HepG2 (cell line): ENCODE measurements around the gene FCN3. TPM values are rescaled to one million over a fixed set of nuclear protein-coding genes. Genes with fewer than 3 reads are reported as not detected.

Source experiments
- AKAP8 ChIP-seq: sonication (generic); formaldehyde crosslinking; IDR thresholded peaks from 2 replicates; pipeline ENCODE4 v1.5.1; 2020; ENCODE audit warnings: mild to moderate bottlenecking, missing genetic modification reagents
- BRCA1 ChIP-seq: sonication (generic); formaldehyde crosslinking; IDR thresholded peaks from 2 replicates; pipeline ENCODE4 v1.4.0; 2020; ENCODE audit warnings: missing genetic modification reagents
- CC2D1A ChIP-seq: sonication (generic); formaldehyde crosslinking; IDR thresholded peaks from 2 replicates; pipeline ENCODE4 v1.8.1; 2023; ENCODE audit warnings: mild to moderate bottlenecking, missing genetic modification reagents
- JDP2 ChIP-seq: sonication (generic); formaldehyde crosslinking; IDR thresholded peaks from 2 replicates; pipeline ENCODE4 v1.8.1; 2022; ENCODE audit warnings: missing genetic modification reagents, borderline replicate concordance
- MXD1 ChIP-seq: sonication (generic); formaldehyde crosslinking; IDR thresholded peaks from 2 replicates; pipeline ENCODE4 v1.4.0; 2020; ENCODE audit warnings: mild to moderate bottlenecking, missing genetic modification reagents
- PAF1 ChIP-seq: IDR thresholded peaks from 2 replicates; pipeline ENCODE4 v1.6.1; 2016; ENCODE audit warnings: missing genetic modification reagents, missing compliant biosample characterization
- PRDM4 ChIP-seq: sonication (generic); formaldehyde crosslinking; IDR thresholded peaks from 2 replicates; pipeline ENCODE4 v1.9.0; 2021; ENCODE audit warnings: missing genetic modification reagents, borderline replicate concordance
- TARDBP ChIP-seq: sonication (generic); formaldehyde crosslinking; IDR thresholded peaks from 2 replicates; pipeline ENCODE4 v1.8.0; 2022; ENCODE audit warnings: mild to moderate bottlenecking, missing genetic modification reagents
- TBX2 ChIP-seq: sonication (generic); formaldehyde crosslinking; IDR thresholded peaks from 2 replicates; pipeline ENCODE4 v1.5.0; 2020; ENCODE audit warnings: missing genetic modification reagents, mild to moderate bottlenecking, borderline replicate concordance
- ZBTB20 ChIP-seq: sonication (generic); formaldehyde crosslinking; IDR thresholded peaks from 2 replicates; pipeline ENCODE4 v1.8.1; 2023; ENCODE audit warnings: missing genetic modification reagents, low read depth, mild to moderate bottlenecking, borderline replicate concordance
- ZNF124 ChIP-seq: sonication (generic); formaldehyde crosslinking; IDR thresholded peaks from 2 replicates; pipeline ENCODE4 v1.4.0; 2020; ENCODE audit warnings: missing genetic modification reagents
- ZNF142 ChIP-seq: sonication (generic); formaldehyde crosslinking; IDR thresholded peaks from 2 replicates; pipeline ENCODE4 v1.4.0; 2020; ENCODE audit warnings: missing genetic modification reagents
- ZNF790 ChIP-seq: sonication (generic); formaldehyde crosslinking; IDR thresholded peaks from 2 replicates; pipeline ENCODE4 v1.8.0; 2022; ENCODE audit warnings: missing genetic modification reagents, mild to moderate bottlenecking, borderline replicate concordance
- polyA plus RNA-seq, 8 experiments: library from polyadenylated mRNA; depleted of rRNA in 3 of 8; stranded (reverse) in 7 of 8; unstranded in 1 of 8; fragments of >200 nt; fragmentation: Illumina TruSeq in 4 of 8; extraction: Trizol in 4 of 8; gene quantifications; 2 replicates each; pipeline versions ENCODE4 v1.2.1 to v1.2.3, GENCODE V29; 2011 to 2016; ENCODE audit warnings: low read depth in 4 of 8, missing spikeins in 1 of 8, mixed read lengths in 1 of 8; ENCODE audit not compliant: insufficient read depth in 1 of 8
- total RNA-seq, 5 experiments: library from RNA; depleted of rRNA; stranded (reverse); fragments of >200 nt; fragmentation: Illumina TruSeq; extraction: Trizol; gene quantifications; 2 replicates each; pipeline ENCODE4 v1.2.3, GENCODE V29; 2016; ENCODE audit warnings: low read depth in 1 of 5

Gene FCN3
- total and polyA plus RNA-seq, 2 of the 13 experiments (the other 11 are each of a cell fraction or from before 2014, with no cell fraction given), result not detected

GRCh38 chr1:27342778-27343638 lies 31.6 kb downstream of the FCN3 start (continued):
- TF ChIP-seq ZNF790 (CRISPR knock-in tag) (no peak), PAF1 (CRISPR knock-in tag) (no peak), JDP2 (CRISPR knock-in tag) (no peak), AKAP8 (CRISPR knock-in tag) (no peak), CC2D1A (no peak), MXD1 (CRISPR knock-in tag) (no peak), ZNF142 (CRISPR knock-in tag) (no peak), ZBTB20 (no peak), TBX2 (peak; percentile 45; the same call in 1 of the 2 replicates), PRDM4 (no peak), BRCA1 (CRISPR knock-in tag) (no peak), TARDBP (CRISPR knock-in tag) (peak; percentile 80), ZNF124 (peak; percentile 69; the same call in 1 of the 2 replicates)
